ENCODE data around the gene EIPR1.

DNA sequence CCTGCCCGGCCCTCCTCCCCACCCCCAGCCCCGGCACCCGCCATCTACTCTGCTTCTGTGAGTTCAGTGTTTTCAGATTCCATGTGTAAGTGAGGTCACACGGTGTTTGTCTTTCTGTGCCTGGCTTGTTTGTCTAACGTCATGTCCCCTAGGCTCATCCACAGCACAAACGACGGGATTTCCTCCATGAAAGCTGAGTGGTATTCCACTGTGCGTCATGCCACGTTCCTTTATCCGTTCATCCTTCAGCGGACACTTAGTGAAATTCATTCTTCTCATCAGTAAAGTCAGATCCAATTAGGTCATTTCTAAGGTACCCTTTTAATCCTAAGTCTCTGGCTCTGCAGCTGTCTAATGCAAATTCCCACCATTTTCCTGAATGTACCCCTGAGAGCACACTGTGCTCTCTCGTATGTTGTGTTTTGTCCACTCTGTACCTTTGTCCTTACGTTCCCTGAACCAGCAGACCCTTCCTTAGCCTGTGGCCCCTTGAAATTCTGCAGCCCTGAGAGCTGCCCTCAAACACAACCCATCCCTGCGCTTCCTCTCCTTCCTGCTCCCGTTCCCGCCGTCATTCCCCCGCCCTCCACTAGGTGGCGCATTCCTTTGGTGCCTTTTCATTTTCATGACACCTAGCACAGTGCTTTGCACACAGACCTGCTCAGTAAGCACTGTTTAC, 46.0 kb upstream of the EIPR1 start:
- TF ChIP-seq, protein P1, sequence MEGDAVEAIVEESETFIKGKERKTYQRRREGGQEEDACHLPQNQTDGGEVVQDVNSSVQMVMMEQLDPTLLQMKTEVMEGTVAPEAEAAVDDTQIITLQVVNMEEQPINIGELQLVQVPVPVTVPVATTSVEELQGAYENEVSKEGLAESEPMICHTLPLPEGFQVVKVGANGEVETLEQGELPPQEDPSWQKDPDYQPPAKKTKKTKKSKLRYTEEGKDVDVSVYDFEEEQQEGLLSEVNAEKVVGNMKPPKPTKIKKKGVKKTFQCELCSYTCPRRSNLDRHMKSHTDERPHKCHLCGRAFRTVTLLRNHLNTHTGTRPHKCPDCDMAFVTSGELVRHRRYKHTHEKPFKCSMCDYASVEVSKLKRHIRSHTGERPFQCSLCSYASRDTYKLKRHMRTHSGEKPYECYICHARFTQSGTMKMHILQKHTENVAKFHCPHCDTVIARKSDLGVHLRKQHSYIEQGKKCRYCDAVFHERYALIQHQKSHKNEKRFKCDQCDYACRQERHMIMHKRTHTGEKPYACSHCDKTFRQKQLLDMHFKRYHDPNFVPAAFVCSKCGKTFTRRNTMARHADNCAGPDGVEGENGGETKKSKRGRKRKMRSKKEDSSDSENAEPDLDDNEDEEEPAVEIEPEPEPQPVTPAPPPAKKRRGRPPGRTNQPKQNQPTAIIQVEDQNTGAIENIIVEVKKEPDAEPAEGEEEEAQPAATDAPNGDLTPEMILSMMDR (conservative IDR thresholded peaks at IDR 0.05 in 1 of 2, IDR thresholded peaks at IDR 0.05 in 1 of 2; ENCODE audit: extremely low read depth in 1 of 2, insufficient read depth in 1 of 2, low read depth in 1 of 2, low read length in 2 of 2): peak; percentile 97 to 100
- TF ChIP-seq EZH2 (IDR thresholded peaks at IDR 0.05; ENCODE audit: borderline replicate concordance, low read length): no peak

All from mammary epithelial cell (primary cell).